ENCODE results near the gene NANOS1.

DNA sequence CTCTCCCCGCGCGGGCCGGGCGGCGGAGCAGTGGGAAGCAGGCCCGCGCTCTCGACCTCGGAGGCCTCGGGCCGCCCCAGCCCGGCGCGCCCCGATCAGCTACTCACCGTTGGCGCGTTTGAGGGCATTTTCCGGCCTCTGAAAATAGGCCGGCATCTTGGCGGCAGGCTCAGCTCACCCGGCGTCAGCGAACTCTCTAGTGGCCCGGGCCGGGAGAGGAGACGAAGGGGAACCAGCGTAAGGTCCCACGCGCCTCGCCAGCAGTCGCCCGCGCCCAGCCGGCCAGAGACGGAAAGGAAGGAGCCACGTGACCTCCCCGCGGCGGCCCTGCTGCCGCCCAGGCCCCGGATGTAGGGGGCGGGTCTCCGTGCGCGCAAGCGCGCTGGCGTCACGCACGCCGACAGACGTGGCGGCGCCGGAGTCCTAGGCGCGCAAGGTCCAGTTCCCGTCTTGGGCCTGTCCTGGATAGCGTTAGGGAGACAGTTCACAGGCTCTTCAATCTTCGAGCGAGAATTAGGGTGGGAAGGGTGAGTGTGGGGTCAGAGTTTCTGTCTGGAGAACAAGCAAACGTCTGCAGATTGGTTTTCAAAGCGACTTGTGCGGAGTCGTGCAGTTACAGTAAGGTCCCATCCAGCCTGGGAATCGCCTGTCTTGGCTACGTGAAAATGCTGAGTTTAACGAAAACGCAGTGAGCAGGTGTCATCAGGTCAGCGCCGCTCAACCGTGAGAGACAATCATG is 51.2 kb downstream of the NANOS1 start, which contains the start of gene EIF3A:
- TF ChIP-seq, protein P1, sequence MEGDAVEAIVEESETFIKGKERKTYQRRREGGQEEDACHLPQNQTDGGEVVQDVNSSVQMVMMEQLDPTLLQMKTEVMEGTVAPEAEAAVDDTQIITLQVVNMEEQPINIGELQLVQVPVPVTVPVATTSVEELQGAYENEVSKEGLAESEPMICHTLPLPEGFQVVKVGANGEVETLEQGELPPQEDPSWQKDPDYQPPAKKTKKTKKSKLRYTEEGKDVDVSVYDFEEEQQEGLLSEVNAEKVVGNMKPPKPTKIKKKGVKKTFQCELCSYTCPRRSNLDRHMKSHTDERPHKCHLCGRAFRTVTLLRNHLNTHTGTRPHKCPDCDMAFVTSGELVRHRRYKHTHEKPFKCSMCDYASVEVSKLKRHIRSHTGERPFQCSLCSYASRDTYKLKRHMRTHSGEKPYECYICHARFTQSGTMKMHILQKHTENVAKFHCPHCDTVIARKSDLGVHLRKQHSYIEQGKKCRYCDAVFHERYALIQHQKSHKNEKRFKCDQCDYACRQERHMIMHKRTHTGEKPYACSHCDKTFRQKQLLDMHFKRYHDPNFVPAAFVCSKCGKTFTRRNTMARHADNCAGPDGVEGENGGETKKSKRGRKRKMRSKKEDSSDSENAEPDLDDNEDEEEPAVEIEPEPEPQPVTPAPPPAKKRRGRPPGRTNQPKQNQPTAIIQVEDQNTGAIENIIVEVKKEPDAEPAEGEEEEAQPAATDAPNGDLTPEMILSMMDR (IDR thresholded peaks at IDR 0.05): no peak
- peak; percentile 94 for TF ChIP-seq POLR2A (IDR thresholded peaks at IDR 0.05)

Measured in right lobe of liver (tissue), 4 donors.